Measurements from ENCODE around the gene GRB10. TPM values are rescaled to one million over a fixed set of nuclear protein-coding genes. Genes with fewer than 3 reads are reported as not detected.

GRB10 gene
- total RNA-seq, 4 donors from 2014 or later, result 37.1 to 109 (median 74.0) TPM

GRCh38 chr7:50710441-50711154 is 72.1 kb downstream of the GRB10 start:
- TF ChIP-seq, protein P1, sequence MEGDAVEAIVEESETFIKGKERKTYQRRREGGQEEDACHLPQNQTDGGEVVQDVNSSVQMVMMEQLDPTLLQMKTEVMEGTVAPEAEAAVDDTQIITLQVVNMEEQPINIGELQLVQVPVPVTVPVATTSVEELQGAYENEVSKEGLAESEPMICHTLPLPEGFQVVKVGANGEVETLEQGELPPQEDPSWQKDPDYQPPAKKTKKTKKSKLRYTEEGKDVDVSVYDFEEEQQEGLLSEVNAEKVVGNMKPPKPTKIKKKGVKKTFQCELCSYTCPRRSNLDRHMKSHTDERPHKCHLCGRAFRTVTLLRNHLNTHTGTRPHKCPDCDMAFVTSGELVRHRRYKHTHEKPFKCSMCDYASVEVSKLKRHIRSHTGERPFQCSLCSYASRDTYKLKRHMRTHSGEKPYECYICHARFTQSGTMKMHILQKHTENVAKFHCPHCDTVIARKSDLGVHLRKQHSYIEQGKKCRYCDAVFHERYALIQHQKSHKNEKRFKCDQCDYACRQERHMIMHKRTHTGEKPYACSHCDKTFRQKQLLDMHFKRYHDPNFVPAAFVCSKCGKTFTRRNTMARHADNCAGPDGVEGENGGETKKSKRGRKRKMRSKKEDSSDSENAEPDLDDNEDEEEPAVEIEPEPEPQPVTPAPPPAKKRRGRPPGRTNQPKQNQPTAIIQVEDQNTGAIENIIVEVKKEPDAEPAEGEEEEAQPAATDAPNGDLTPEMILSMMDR (IDR thresholded peaks at IDR 0.05; ENCODE audit: low read depth), result no peak

DNA sequence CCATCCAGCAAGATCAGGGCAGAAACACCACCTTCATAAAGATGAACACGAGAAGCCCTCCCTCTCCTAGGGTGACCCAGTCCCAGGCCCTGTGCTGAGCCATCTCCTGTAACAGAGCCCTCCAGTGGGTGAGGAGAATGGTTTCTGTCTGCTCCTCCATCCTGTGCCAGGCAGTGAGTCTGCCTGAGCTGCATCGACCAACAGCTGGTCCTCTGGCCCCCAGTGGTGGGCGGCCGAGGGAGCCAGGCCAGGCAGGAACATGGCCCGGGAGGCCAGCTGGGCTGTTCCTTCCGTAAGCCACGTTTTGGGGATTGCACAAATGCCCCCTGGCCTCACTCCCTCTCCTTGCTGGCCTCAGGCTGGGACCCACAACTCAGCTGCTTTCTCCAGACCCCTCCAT is 73.5 kb downstream of the GRB10 start:
- TF ChIP-seq, protein P1 (IDR thresholded peaks at IDR 0.05; ENCODE audit: low read depth), result no peak

- TF ChIP-seq, protein P1 (IDR thresholded peaks at IDR 0.05; ENCODE audit: low read depth), result no peak
Observed at GRCh38 chr7:50707236-50708006, 75.3 kb downstream of the GRB10 start.

- TF ChIP-seq, protein P1 (IDR thresholded peaks at IDR 0.05; ENCODE audit: low read depth), result no peak
Observed at GRCh38 chr7:50706469-50706937, 76.2 kb downstream of the GRB10 start.

- TF ChIP-seq, protein P1 (IDR thresholded peaks at IDR 0.05; ENCODE audit: low read depth), result no peak
Observed at GRCh38 chr7:50704844-50705243, 77.9 kb downstream of the GRB10 start.

- TF ChIP-seq, protein P1 (IDR thresholded peaks at IDR 0.05; ENCODE audit: low read depth), result no peak
Observed at GRCh38 chr7:50703654-50704053, 79.0 kb downstream of the GRB10 start.

- TF ChIP-seq, protein P1 (IDR thresholded peaks at IDR 0.05; ENCODE audit: low read depth), result no peak
Observed at GRCh38 chr7:50699143-50699542, 83.6 kb downstream of the GRB10 start.

All from subcutaneous adipose tissue (tissue), 4 donors.